GM21723 (cell line): ENCODE data around the gene IFI44L.
A peak's percentile ranks its signal among the peaks of the same experiment; 100 is the strongest.

ENCODE experiments used
- ATAC-seq: cut with Tn5 transposase; IDR thresholded peaks from one replicate; pipeline ENCODE4 v1.9.1; 2021; ENCODE audit warnings: mild to moderate bottlenecking, moderate library complexity; ENCODE audit not compliant: unreplicated experiment

IFI44L gene

GRCh38 chr1:78640462-78640861, 20.2 kb downstream of the IFI44L start:
- ATAC-seq: peak; percentile 76

- ATAC-seq: no peak
Measured at GRCh38 chr1:78641558-78641957, 21.3 kb downstream of the IFI44L start.

DNA sequence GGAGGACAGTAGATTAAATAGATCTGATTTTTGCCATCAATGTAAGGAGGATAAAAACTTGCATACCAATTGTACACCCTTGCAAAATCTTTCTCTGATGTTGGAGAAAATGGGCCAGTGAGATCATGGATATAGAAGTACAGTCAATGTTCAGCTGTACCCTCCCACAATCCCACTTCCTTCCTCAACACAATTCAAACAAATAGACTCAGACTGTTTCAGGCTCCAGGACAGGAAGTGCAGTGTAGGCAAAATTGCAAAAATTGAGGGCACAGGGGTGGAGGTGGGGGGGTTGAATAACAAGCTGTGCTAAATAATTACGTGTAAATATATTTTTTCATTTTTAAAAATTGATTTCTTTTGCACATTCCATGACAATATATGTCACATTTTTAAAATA, 25.5 kb downstream of the IFI44L start:
- ATAC-seq: no peak

DNA sequence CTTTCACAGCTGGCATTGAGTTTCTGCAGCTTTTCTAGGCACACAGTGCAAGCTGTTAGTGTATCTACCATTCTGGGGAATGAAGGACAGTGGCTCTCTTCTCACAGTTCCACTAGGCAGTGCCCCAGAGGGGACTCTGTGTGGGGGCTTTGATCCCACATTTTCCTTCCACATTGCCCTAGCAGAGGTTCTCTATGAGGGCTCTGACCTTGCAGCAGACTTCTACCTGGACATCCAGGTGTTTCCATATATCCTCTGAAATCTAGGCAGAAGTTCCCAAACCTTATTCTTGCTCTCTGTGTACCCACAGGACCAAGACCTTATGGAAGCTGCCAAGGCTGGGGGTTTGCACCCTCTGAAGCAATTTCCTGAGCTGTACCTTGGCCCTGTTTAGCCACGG, 27.0 kb downstream of the IFI44L start:
- no peak for ATAC-seq

DNA sequence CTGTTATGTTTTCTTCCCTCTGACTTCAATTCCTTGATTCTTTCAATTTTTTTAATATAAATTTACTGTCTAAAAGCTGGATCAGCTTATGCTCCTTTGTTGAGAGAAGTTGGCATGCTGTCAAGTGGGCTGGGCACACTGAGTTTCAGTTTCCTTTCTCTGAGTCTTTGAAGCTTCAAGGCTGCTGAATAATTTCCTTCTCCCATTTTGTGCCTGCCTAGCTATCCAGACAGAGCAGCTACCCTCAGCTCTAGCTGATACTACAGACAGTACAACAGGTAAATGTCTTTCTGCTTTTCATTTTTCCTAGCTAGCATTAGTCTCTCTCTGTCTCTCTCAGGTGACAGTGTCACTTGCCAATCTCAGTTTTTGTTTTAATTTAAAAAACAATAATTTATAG, 29.4 kb downstream of the IFI44L start, which contains the start of gene IFI44:
TSS of gene IFI44 (plus strand) at position 204 of the 400 bp plus-strand sequence. CDS start 365 bp downstream, outside the sequence.
- peak; percentile 89 for ATAC-seq

DNA sequence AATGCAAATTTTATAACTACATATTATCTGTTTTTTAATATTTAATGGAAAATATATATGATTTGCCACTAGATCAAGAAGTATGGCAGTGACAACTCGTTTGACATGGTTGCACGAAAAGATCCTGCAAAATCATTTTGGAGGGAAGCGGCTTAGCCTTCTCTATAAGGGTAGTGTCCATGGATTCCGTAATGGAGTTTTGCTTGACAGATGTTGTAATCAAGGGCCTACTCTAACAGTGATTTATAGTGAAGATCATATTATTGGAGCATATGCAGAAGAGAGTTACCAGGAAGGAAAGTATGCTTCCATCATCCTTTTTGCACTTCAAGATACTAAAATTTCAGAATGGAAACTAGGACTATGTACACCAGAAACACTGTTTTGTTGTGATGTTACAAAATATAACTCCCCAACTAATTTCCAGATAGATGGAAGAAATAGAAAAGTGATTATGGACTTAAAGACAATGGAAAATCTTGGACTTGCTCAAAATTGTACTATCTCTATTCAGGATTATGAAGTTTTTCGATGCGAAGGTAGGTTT, 29.9 kb downstream of the IFI44L start:
- no peak for ATAC-seq

DNA sequence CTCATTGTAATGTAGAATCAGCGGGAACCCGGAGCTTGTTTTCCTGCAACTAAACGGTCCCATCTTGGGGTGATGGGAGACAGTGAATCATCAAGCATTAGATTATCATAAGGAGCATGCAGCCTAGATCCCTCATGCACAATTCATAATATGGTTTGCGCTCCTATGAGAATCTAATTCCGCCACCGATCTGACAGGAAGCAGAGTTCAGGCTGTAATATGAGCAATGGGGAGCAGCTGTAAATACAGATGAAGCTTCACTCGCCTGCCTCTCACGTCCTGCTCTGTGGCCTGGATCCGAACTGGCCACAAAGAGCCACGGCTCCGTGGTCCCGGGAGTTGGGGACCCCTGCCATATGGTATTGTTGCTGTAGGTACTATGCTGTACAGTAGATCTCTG, 31.0 kb downstream of the IFI44L start:
- no peak for ATAC-seq

DNA sequence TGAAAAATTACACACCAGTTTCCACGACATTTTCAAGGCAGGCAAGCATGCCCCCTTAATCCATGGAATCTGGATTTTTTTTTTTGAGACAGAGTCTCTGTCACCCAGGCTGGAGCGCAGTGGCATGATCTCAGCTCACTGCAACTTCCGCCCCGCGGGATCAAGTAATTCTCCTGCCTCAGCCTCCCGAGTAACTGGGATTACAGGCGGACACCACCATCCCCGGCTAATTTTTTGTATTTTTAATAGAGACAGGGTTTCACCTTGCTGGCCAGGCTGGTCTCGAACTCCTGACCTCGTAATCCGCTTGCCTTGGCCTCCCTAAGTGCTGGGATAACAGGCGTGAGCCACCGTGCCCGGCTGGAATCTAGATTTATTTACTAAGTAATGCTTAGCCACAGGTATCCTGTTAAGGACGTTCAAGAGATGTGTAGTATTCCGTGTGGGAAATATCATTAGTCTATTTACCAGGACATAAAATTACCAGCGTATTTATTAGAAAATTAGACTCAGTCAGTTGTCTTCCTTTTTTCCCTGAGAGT, 31.8 kb downstream of the IFI44L start:
- no peak for ATAC-seq

GRCh38 chr1:78658901-78659300, 38.7 kb downstream of the IFI44L start:
- ATAC-seq: no peak

DNA sequence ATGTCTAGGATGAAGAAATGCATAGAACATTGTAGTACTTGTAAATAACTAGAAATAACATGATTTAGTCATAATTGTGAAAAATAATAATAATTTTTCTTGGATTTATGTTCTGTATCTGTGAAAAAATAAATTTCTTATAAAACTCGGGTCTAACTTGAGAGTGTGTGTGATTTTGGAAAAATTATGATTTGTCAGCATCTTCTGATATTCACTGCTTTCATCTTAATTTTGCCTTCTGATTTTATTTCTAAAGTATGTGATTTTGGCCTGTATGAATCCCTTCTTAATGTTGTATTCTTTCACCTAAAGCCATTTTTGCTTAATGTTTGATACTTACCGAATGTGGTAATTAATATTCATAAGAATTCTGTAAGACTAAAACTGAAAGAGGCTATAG, 43.7 kb downstream of the IFI44L start:
- no peak for ATAC-seq

- ATAC-seq: no peak
Measured at GRCh38 chr1:78664763-78665162, 44.5 kb downstream of the IFI44L start.

DNA sequence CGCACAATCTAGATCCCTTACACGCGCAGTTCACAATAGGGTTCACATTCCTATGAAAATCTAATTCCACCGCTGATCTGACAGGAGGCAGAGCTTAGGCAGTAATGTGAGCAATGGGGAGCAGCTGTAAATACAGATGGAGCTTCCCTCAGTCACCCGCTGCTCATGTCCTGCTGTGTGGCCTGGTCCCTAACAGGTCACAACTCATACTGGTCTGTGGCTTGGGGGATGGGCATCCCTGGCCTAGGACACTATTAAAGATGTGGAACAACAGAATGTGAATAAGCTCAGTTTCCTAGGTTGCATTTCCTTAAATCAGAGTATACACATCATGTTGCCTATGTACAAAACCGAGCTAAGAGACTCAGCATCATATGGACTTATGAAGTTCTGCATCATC, 45.6 kb downstream of the IFI44L start:
- no peak for ATAC-seq

DNA sequence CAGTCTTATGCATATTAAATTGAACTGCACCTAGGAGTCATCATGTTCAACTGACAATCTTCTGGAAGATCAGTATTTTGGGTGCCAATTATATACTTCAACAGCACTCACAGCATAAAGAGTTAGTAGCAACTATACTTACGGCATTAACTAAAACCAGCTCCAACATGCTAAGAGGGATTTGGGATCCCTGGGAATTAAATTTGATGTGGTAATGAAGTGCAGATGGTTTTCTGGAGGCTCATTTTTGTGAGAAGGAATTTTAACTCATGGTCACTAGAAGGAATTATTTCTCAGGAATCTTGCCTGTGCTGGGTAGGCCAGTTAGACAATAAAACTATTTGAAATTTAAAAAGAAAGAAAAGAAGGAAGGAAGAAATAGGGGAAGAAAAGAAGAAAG, 47.7 kb downstream of the IFI44L start:
- no peak for ATAC-seq

GRCh38 chr1:78668427-78668826, 48.2 kb downstream of the IFI44L start:
- no peak for ATAC-seq

- no peak for ATAC-seq
Measured at GRCh38 chr1:78672428-78672827, 52.2 kb downstream of the IFI44L start.

- ATAC-seq: no peak
Measured at GRCh38 chr1:78673120-78673519, 52.9 kb downstream of the IFI44L start.

GRCh38 chr1:78676347-78676982, 56.2 kb downstream of the IFI44L start:
- ATAC-seq: no peak

DNA sequence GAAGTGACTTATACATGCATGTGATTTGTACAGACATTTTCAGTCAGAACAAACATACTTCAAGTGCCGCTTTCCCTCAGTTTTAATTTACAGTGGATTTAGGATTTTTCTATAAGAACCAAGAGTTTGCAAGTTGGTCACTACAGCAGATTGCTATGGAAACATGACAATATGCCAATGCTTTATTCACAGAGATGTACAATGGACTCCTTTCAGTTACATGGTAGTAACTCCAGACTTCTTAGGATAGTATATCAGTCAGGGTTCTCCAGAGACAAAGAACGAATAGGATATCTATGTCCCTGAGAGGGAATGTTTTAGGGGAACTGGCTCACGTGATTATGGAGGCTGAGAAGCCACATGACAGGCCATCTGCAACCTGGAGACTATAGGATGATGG, 56.7 kb downstream of the IFI44L start:
- ATAC-seq: no peak

DNA sequence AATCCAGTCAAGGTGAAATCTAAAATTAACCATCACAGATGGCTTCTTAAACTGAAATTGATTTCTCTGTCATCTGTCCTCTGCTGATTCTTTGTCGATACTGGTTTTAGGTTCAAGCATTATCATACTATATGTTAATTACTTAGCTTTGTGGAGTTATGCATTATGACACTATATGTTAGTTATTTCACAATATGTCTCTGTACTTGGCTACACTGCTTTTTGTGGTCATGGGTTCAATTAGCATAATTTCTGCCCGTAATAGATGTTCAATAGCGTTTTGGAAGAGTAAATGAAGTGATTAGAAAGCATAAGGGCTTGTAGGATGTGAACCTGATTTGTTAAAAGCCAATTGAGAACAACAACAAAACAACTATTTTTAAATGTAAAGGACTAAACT, 57.5 kb downstream of the IFI44L start:
- ATAC-seq: no peak

- ATAC-seq: peak; percentile 86
Measured at GRCh38 chr1:78678324-78678723, 58.1 kb downstream of the IFI44L start.

DNA sequence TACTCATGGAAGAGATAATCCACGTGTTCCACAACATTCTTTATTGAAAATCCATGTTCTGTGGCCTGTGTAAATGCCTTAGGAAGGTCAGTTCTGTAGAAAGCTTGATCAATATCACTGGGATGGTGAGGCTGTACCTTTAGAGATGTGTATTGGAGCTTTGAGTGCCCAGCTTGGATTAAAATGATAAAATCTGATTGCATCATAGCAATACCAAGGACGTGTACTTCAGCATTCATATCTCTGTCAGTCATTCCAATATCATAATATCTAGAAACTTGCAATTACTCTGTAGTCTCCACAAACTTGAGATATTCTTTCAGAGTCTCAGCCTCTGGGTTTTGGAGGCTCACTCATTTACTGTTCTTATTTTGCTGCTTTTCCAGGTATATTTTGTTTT, 61.0 kb downstream of the IFI44L start:
- no peak for ATAC-seq

DNA sequence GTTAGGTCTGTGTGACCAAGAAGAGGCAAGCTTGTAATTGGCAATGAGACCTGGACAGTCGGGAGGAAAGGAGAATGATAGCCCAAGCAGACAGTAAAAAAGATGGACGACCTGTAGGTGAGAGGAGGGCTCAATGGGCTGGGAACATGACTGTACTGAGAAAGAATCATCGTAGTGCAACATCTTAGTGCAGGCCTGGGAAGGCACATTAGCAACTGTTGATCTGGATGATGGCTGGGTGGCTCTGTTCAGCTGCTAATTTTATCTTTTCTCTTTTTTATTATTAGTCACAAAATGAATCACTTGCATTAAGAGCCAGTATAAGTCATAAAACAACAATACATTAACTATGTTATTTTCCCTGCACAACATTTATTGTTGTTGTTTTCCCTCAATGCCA, 62.2 kb downstream of the IFI44L start:
- ATAC-seq: no peak

- no peak for ATAC-seq
Measured at GRCh38 chr1:78683079-78683478, 62.8 kb downstream of the IFI44L start.
